WTC11 (cell line): ENCODE measurements around the gene C1orf159. TPM values are rescaled to one million over a fixed set of nuclear protein-coding genes. Genes with fewer than 3 reads are reported as not detected.

ENCODE experiments used
- ATAC-seq: fragments of 200-7000 bp; cut with Tn5 transposase; 2 replicates; pipeline ENCODE4 v1.10.0; 2021; ENCODE audit warnings: mild to moderate bottlenecking, moderate library complexity
- CTCF ChIA-PET: fragments of 300-600 bp; sonication (Branson Sonifier 250); formaldehyde crosslinking; loops from one replicate; lab custom pipeline; 2021; ENCODE audit warnings: antibody characterized with exemption; lab: Charles Lee
- POLR2A ChIA-PET: fragments of 350-600 bp; sonication (Branson Sonifier 250); formaldehyde crosslinking; loops from one replicate; lab custom pipeline; 2021; ENCODE audit warnings: antibody characterized with exemption; lab: Charles Lee
- DNase-seq: peaks from one replicate; pipeline ENCODE4 v3.0.0; 2021; ENCODE audit warnings: low spot score
- H3K27ac Mint-ChIP-seq: 2 replicates; pipeline ENCODE4 v1.8.0; 2021; ENCODE audit warnings: mixed read lengths
- H3K27me3 Mint-ChIP-seq: 2 replicates; pipeline ENCODE4 v1.8.0; 2021; ENCODE audit warnings: low read depth, mild to moderate bottlenecking, moderate library complexity, mixed read lengths
- H3K36me3 Mint-ChIP-seq: 2 replicates; pipeline ENCODE4 v1.8.0; 2021; ENCODE audit warnings: mixed read lengths
- H3K4me1 Mint-ChIP-seq: 2 replicates; pipeline ENCODE4 v1.8.0; 2022; ENCODE audit warnings: mixed read lengths
- H3K4me3 Mint-ChIP-seq: 2 replicates; pipeline ENCODE4 v1.8.0; 2021; ENCODE audit warnings: mild to moderate bottlenecking, moderate library complexity, mixed read lengths
- H3K9me3 Mint-ChIP-seq: 2 replicates; pipeline ENCODE4 v1.8.0; 2021; ENCODE audit warnings: mixed read lengths
- AFF4 ChIP-seq: sonication (generic); formaldehyde crosslinking; IDR thresholded peaks from 2 replicates; pipeline ENCODE4 v1.8.1; 2023; ENCODE audit warnings: mild to moderate bottlenecking, missing genetic modification reagents, borderline replicate concordance
- AR ChIP-seq: fragments of 250-450 bp; sonication (Bioruptor Pico); IDR thresholded peaks from 2 replicates; pipeline ENCODE4 v1.9.0; 2021; ENCODE audit warnings: mild to moderate bottlenecking
- ATF1 ChIP-seq: sonication (generic); formaldehyde crosslinking; IDR thresholded peaks from 2 replicates; pipeline ENCODE4 v1.8.1; 2023; ENCODE audit warnings: mild to moderate bottlenecking, moderate library complexity, missing genetic modification reagents
- CREM ChIP-seq: sonication (generic); formaldehyde crosslinking; IDR thresholded peaks from 2 replicates; pipeline ENCODE4 v1.8.1; 2022; ENCODE audit warnings: mild to moderate bottlenecking, missing genetic modification reagents, moderate library complexity
- NFATC4 ChIP-seq: fragments of 250-450 bp; sonication (Bioruptor Pico); IDR thresholded peaks from 2 replicates; pipeline ENCODE4 v1.9.0; 2021; ENCODE audit warnings: mild to moderate bottlenecking
- NFE2L1 ChIP-seq: sonication (generic); formaldehyde crosslinking; IDR thresholded peaks from 2 replicates; pipeline ENCODE4 v1.8.1; 2023; ENCODE audit warnings: missing genetic modification reagents
- NR3C1 ChIP-seq: sonication (generic); formaldehyde crosslinking; conservative IDR thresholded peaks from 2 replicates; pipeline ENCODE4 v1.8.1; 2023; ENCODE audit warnings: low read depth, mild to moderate bottlenecking, missing genetic modification reagents
- PREB ChIP-seq: sonication (generic); formaldehyde crosslinking; IDR thresholded peaks from 2 replicates; pipeline ENCODE4 v1.8.1; 2022; ENCODE audit warnings: mild to moderate bottlenecking, missing genetic modification reagents, moderate library complexity, borderline replicate concordance
- RORB ChIP-seq: fragments of 250-450 bp; sonication (Bioruptor Pico); IDR thresholded peaks from 2 replicates; pipeline ENCODE4 v1.9.0; 2021; ENCODE audit warnings: mild to moderate bottlenecking
- TEAD1 ChIP-seq: sonication (generic); formaldehyde crosslinking; IDR thresholded peaks from 2 replicates; pipeline ENCODE4 v1.8.0; 2022; ENCODE audit warnings: mild to moderate bottlenecking, missing genetic modification reagents
- USF2 ChIP-seq: sonication (generic); formaldehyde crosslinking; IDR thresholded peaks from 2 replicates; pipeline ENCODE4 v1.8.1; 2023; ENCODE audit warnings: mild to moderate bottlenecking, missing genetic modification reagents, moderate library complexity
- ZBTB21 ChIP-seq: sonication (generic); formaldehyde crosslinking; IDR thresholded peaks from 2 replicates; pipeline ENCODE4 v1.8.1; 2023; ENCODE audit warnings: mild to moderate bottlenecking, missing genetic modification reagents, borderline replicate concordance
- ZMAT4 ChIP-seq: fragments of 250-450 bp; sonication (Bioruptor Pico); IDR thresholded peaks from 2 replicates; pipeline ENCODE4 v1.9.0; 2021; ENCODE audit warnings: mild to moderate bottlenecking
- ZSCAN18 ChIP-seq: fragments of 250-450 bp; sonication (Bioruptor Pico); IDR thresholded peaks from 2 replicates; pipeline ENCODE4 v2.1.2; 2022; ENCODE audit warnings: mild to moderate bottlenecking, moderate library complexity
- total RNA-seq: library from RNA; stranded (reverse); gene quantifications from 3 replicates; pipeline ENCODE4 v1.2.3, GENCODE V29; 2021

Gene C1orf159
- total RNA-seq, 1 experiment from 2014 or later = 17.8 TPM

GRCh38 chr1:1088801-1089680, 26.8 kb downstream of the C1orf159 start (continued):
- TF ChIP-seq AFF4 (no peak), ZMAT4 (CRISPR knock-in tag) (no peak), TEAD1 (CRISPR knock-in tag) (no peak)

GRCh38 chr1:1088029-1088800, 27.7 kb downstream of the C1orf159 start:
- ATAC-seq (no peak), DNase-seq (no peak)
- POLR2A ChIA-PET = no interaction called here
- TF ChIP-seq ZBTB21 (CRISPR knock-in tag) = no peak
- no peak for TF ChIP-seq CREM (CRISPR knock-in tag)
- TF ChIP-seq NFE2L1 = no peak
- no peak for TF ChIP-seq ATF1 (CRISPR knock-in tag)
- TF ChIP-seq PREB = no peak
- no peak for TF ChIP-seq AR
- TF ChIP-seq RORB = no peak
- no peak for TF ChIP-seq USF2
- TF ChIP-seq NFATC4 (CRISPR knock-in tag) = no peak
- no peak for TF ChIP-seq NR3C1 (CRISPR knock-in tag)
- no peak for TF ChIP-seq ZSCAN18
- Mint-ChIP-seq H3K9me3 (peaks cover 4% of the 10 kb centered on the region), H3K4me3 (no peak overlapping the region), H3K36me3 (no peaks in the 10 kb centered on the region), H3K27me3 (no peaks in the 10 kb centered on the region), H3K4me1 (no peaks in the 10 kb centered on the region), H3K27ac (0 out of 2 replicates have a peak overlapping the region, but pooled peaks have one; percentile 57)
- CTCF ChIA-PET = no interaction called here
